Right lung (tissue), 5 donors: ENCODE measurements around the gene MORC4. TPM values are rescaled to one million over a fixed set of nuclear protein-coding genes. Genes with fewer than 3 reads are reported as not detected.

Experiments
- DNase-seq, 2 donors: peaks; one replicate each; pipeline ENCODE4 v3.0.0-alpha.2; 2013
- polyA plus RNA-seq, 5 donors: library from polyadenylated mRNA; unstranded; fragments of 120-200 nt; gene quantifications; one replicate each; pipeline versions ENCODE4 v1.2.1 to v1.2.3, GENCODE V29; 2013; ENCODE audit warnings: inconsistent platforms in 1 of 5, low replicate concordance in 1 of 5; ENCODE audit not compliant: insufficient read length in 5 of 5, insufficient read depth in 1 of 5

MORC4 gene
- polyA plus RNA-seq, 5 donors: 29.3 to 43.7 (median 38.3) TPM

DNA sequence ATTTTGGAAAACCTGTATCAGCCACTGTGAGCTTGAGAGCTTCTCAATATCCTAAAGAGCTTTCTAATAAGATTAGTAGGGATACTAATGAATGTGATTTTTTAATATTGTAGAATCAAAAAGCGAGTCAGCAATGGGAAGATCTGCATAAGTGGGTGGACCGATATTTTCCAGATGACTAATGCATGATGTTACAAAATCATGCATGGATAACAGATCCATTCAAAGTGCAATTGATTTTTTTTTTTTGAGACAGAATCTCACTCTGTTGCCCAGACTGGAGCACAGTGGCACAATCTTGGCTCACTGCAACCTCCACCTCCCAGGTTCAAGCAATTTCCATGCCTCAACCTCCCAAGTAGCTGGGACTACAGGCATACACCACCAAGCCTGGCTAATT is 87.1 kb downstream of the MORC4 start:
- no peak for DNase-seq

GRCh38 chrX:106906361-106906760 is 93.7 kb downstream of the MORC4 start:
- peak; percentile 40 to 42 for DNase-seq

DNA sequence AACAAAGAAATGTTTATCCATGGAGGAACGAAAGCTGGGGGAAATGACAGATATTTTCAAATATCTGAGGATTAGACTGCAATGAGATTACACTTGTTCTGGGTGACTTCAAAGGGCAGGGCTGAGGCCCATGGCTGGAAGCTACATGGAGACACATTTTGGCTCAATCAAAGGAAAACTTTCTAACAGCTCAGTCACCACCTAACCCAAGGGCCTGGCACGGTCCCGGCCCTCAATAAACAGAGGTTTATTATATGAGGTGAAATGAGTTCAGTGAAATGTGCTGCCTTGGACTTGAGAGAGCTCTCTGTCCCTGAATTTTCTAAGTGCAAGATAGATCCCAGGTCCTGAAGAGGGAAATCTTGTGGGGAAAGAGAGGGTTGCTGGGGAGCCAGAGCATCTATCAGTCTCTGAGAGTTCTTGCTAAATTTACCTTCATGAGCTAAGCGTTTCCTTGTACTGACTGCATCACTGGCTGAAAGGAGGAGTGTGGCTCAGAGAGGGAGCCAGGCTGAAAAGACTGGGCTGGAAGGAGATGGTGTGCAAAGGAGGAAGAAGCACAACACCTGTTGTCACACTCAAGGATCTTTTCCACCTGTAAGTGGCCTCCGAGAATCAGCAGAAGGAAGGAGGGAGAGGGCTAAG is 94.8 kb downstream of the MORC4 start:
- DNase-seq: no peak

GRCh38 chrX:106903856-106904528 is 96.0 kb downstream of the MORC4 start:
- DNase-seq: no peak

DNA sequence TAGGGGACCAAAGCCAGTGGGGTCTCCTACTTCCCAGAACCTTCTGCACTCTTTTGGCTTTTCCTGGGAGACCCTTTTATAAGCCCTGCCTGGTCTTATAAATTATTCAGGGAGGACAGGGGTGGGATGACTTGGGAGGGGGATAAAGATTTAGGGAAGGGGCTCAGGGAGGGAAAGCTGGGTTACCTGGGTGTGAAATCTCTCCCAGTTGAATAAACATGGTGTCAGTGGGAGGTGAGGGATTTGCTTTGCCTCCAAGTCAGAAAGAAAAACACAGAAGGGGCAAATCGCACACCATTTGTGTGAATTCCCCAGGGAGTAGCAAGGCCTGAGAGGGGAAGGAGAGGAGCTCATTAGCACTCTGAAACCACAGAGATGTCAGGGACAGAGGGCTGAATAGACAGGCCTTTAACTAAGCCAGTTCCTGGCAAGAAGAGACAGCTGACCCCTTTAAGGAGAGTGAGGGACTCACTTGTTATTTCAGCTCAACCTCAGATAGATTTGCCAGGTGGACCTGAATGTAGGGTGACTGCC is 96.7 kb downstream of the MORC4 start, which contains the start of gene RIPPLY1:
Gene RIPPLY1, minus strand, starts transcription at position 51 of the 534 bp plus-strand sequence. CDS start 54 bp downstream, outside the sequence.
- no peak for DNase-seq

DNA sequence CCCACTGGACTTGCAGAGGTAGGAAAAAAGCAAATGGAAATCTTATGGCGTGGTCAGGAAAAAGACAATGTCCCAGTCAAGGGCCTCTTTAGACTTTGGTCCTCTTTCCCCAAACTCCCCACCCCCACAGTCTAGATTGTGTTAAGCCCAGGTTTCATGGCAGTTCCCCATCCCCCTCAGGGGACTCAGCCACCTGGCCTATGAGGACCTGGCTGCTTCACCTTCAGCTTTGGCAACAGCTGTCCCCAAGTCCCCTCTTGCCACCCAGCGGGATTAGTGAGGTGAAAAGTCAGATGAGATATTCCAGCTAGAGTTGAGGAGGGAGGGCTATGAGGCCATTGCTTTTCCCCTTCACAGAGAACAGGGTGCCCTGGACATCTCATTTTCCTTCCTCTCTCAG is 97.3 kb downstream of the MORC4 start:
- no peak for DNase-seq

GRCh38 chrX:106901781-106902219 is 98.2 kb downstream of the MORC4 start:
- DNase-seq: no peak

DNA sequence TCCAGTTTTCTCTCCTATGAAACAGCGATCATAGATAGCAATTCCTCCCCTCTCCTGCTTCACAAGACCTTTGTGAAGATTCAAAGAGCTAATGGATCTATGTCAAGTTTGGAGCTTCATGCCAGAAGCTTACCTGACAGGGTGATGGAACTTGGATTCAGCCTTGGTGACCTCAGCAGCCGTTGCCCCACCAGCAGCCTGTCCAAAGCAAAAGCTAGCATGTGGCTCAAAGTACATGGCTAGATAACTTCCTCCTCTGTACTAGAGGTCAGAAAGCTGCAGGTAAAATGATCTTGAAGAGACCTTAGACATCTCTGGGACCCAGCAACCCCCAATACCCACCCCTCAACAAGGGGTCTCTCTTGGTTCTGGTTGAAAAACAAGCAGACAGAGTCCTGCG is 98.7 kb downstream of the MORC4 start:
- no peak for DNase-seq

GRCh38 chrX:106899841-106900240 is 100.2 kb downstream of the MORC4 start:
- DNase-seq: no peak

DNA sequence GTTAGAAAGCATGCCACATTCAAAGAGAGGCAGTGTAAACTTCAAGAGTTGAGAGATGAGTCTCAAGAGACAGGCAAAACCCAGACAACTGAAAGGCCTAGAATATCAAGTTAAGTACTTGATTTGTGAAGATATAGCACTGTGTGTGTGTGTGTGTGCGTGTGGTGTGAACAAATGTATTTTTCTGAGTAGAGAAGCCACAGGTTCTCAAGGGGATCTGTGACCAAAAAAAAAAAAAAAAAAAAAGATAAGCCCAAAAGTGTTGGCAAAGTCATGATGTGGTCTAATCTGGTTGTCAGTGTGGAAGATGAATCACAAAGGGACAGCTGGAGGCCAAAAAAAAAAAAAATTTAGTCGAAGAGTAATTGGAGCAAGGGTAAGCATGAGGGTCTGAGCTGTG is 100.7 kb downstream of the MORC4 start:
- no peak for DNase-seq

GRCh38 chrX:106898462-106898861 is 101.5 kb downstream of the MORC4 start:
- DNase-seq: peak in 1 of 2 donors; percentile 21

GRCh38 chrX:106897259-106897658 is 102.8 kb downstream of the MORC4 start:
- DNase-seq: no peak

- no peak for DNase-seq
Observed at GRCh38 chrX:106894978-106895452, 105.0 kb downstream of the MORC4 start.

GRCh38 chrX:106894392-106894909 is 105.6 kb downstream of the MORC4 start:
- peak; percentile 35 to 42 for DNase-seq

GRCh38 chrX:106891762-106892460 is 108.1 kb downstream of the MORC4 start:
- DNase-seq: no peak

Other genes starting within 250 kb of the MORC4 start
- gene TBC1D8B, start 197.5 kb downstream of the MORC4 start, polyA plus RNA-seq: 10 to 100 TPM in 4 of 5 donors, 1 to 10 TPM in 1; 7.0 to 11.2 (median 10.5) TPM
- gene RIPPLY1, start 96.9 kb downstream of the MORC4 start, polyA plus RNA-seq: under 1 TPM; 0.16 to 0.56 (median 0.27) TPM
- gene CLDN2, start 79.8 kb downstream of the MORC4 start, polyA plus RNA-seq: 10 to 100 TPM; 30.2 to 80.0 (median 60.5) TPM
- gene RBM41, start 118.6 kb upstream of the MORC4 start, polyA plus RNA-seq: 10 to 100 TPM; 12.3 to 31.8 (median 26.1) TPM
- 1 to 10 TPM; 3.1 to 8.9 (median 7.3) TPM for gene NUP62CL, start 206.2 kb upstream of the MORC4 start, polyA plus RNA-seq
- gene DNAAF6, start 206.4 kb upstream of the MORC4 start, polyA plus RNA-seq: 1 to 10 TPM in 3 of 5 donors, under 1 TPM in 2; 0.42 to 2.1 (median 1.2) TPM